Vagina (tissue), 2 donors: ENCODE results near the gene IL1RAPL1. TPM values are rescaled to one million over a fixed set of nuclear protein-coding genes. Genes with fewer than 3 reads are reported as not detected.

ENCODE experiments used
- DNase-seq, 2 donors: peaks; one replicate each; pipeline ENCODE4 v3.0.0-alpha.2; 2017; ENCODE audit errors: extremely low spot score in 2 of 2
- H3K27ac ChIP-seq: fragments of 200-600 bp; sonication (generic); one replicate; pipeline ENCODE4 v1.5.1; 2019
- H3K27me3 ChIP-seq: fragments of 200-600 bp; sonication (generic); one replicate; pipeline ENCODE4 v1.5.1; 2019
- H3K36me3 ChIP-seq, 2 donors: fragments of 200-600 bp; sonication (generic); one replicate each; pipeline ENCODE4 v1.5.1; 2017 to 2019
- H3K4me1 ChIP-seq: fragments of 200-600 bp; sonication (generic); one replicate; pipeline ENCODE4 v1.5.1; 2019
- H3K4me3 ChIP-seq, 2 donors: fragments of 200-600 bp; sonication (generic); 1 replicate in 1 of 2; 2 replicates in 1 of 2; pipeline ENCODE4 v1.5.1; 2016 to 2019
- H3K9me3 ChIP-seq: fragments of 200-600 bp; sonication (generic); one replicate; pipeline ENCODE4 v1.5.1; 2019
- POLR2A ChIP-seq, 2 donors: fragments of 450-650 bp; IDR thresholded peaks; one replicate each; pipeline ENCODE4 v1.6.1; 2017; ENCODE audit warnings: antibody characterized with exemption in 2 of 2, mild to moderate bottlenecking in 2 of 2, moderate library complexity in 2 of 2
- POLR2AphosphoS5 ChIP-seq, 2 donors: sonication (generic); formaldehyde crosslinking; IDR thresholded peaks; one replicate each; pipeline ENCODE4 v1.9.0; 2017; ENCODE audit warnings: antibody characterized with exemption in 2 of 2, mild to moderate bottlenecking in 2 of 2, low read depth in 1 of 2; ENCODE audit not compliant: insufficient read depth in 1 of 2
- intact Hi-C: fragments of 100-400 bp; cut with DNase I; formaldehyde crosslinking; loops from one replicate; pipeline ENCODE4 v1.15.1; 2023
- total RNA-seq: library from RNA; depleted of rRNA; stranded (reverse); fragments of >200 nt; gene quantifications from one replicate; pipeline ENCODE4 v1.2.3, GENCODE V29; 2016
- TF ChIP-seq, protein P1 (sequence below), 3 experiments: fragments of 450-650 bp in 2 of 3; fragments of 200-600 bp in 1 of 3; sonication (generic) in 1 of 3; IDR thresholded peaks; one replicate each; pipeline ENCODE4 v1.5.1; 2017 to 2019; ENCODE audit warnings: antibody characterized with exemption in 3 of 3, mild to moderate bottlenecking in 2 of 3, moderate library complexity in 2 of 3

The IL1RAPL1 gene
- total RNA-seq, 1 donor from 2014 or later = not detected

GRCh38 chrX:29872831-29873230 is 1285.6 kb downstream of the IL1RAPL1 start:
- no peak overlapping the region for H3K4me3 ChIP-seq
- no peaks in the 10 kb centered on the region for H3K36me3 ChIP-seq
- intact Hi-C loops = no loop called here
- no peaks in the 10 kb centered on the region for H3K4me1 ChIP-seq
- H3K27ac ChIP-seq = no peak overlapping the region
- H3K27me3 ChIP-seq = no peaks in the 10 kb centered on the region
- DNase-seq = no peak
- TF ChIP-seq, protein P1, sequence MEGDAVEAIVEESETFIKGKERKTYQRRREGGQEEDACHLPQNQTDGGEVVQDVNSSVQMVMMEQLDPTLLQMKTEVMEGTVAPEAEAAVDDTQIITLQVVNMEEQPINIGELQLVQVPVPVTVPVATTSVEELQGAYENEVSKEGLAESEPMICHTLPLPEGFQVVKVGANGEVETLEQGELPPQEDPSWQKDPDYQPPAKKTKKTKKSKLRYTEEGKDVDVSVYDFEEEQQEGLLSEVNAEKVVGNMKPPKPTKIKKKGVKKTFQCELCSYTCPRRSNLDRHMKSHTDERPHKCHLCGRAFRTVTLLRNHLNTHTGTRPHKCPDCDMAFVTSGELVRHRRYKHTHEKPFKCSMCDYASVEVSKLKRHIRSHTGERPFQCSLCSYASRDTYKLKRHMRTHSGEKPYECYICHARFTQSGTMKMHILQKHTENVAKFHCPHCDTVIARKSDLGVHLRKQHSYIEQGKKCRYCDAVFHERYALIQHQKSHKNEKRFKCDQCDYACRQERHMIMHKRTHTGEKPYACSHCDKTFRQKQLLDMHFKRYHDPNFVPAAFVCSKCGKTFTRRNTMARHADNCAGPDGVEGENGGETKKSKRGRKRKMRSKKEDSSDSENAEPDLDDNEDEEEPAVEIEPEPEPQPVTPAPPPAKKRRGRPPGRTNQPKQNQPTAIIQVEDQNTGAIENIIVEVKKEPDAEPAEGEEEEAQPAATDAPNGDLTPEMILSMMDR (IDR thresholded peaks at IDR 0.05) = no peak
- no peak for TF ChIP-seq POLR2AphosphoS5 (IDR thresholded peaks at IDR 0.05; ENCODE audit: insufficient read depth in 1 of 2, low read depth in 1 of 2)
- TF ChIP-seq POLR2A (IDR thresholded peaks at IDR 0.05) = no peak
- no peaks in the 10 kb centered on the region for H3K9me3 ChIP-seq

DNA sequence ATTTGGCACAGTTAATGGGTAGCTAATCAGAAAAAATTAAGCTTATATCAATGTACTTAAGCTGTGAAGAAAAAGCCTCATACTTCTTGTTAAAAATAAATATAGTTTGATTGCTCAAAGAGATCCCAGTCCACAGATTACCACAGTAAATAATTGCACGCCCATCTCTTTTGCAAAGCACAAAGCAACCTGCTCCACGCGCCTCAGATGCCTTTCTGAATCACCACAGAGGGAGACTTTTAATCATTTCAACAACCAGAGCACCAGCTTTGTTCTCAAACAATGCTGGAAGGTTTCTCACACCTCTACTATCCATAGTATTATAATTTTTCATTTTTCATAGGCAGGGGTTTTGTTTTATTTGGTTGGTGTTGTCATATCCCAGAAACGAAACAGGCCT is 1289.5 kb downstream of the IL1RAPL1 start:
- no peak for TF ChIP-seq POLR2AphosphoS5 (IDR thresholded peaks at IDR 0.05; ENCODE audit: insufficient read depth in 1 of 2, low read depth in 1 of 2)
- TF ChIP-seq, protein P1 (IDR thresholded peaks at IDR 0.05) = no peak
- TF ChIP-seq POLR2A (IDR thresholded peaks at IDR 0.05) = no peak
- Histone ChIP-seq H3K4me1 (no peaks in the 10 kb centered on the region), H3K27ac (no peak overlapping the region), H3K9me3 (no peaks in the 10 kb centered on the region), H3K27me3 (no peaks in the 10 kb centered on the region), H3K4me3 (no peak overlapping the region), H3K36me3 (no peaks in the 10 kb centered on the region)
- intact Hi-C loops = no loop called here
- DNase-seq = no peak

- no peaks in the 10 kb centered on the region for H3K4me1 ChIP-seq
- H3K36me3 ChIP-seq = no peaks in the 10 kb centered on the region
- H3K27ac ChIP-seq = no peak overlapping the region
- DNase-seq = no peak
- no peaks in the 10 kb centered on the region for H3K9me3 ChIP-seq
- no peaks in the 10 kb centered on the region for H3K27me3 ChIP-seq
- TF ChIP-seq, protein P1 (IDR thresholded peaks at IDR 0.05) = no peak
- TF ChIP-seq POLR2AphosphoS5 (IDR thresholded peaks at IDR 0.05; ENCODE audit: insufficient read depth in 1 of 2, low read depth in 1 of 2) (no peak), POLR2A (IDR thresholded peaks at IDR 0.05) (no peak)
- intact Hi-C loops = no loop called here
- no peak overlapping the region for H3K4me3 ChIP-seq
Observed at GRCh38 chrX:29880977-29881376, 1293.7 kb downstream of the IL1RAPL1 start.

DNA sequence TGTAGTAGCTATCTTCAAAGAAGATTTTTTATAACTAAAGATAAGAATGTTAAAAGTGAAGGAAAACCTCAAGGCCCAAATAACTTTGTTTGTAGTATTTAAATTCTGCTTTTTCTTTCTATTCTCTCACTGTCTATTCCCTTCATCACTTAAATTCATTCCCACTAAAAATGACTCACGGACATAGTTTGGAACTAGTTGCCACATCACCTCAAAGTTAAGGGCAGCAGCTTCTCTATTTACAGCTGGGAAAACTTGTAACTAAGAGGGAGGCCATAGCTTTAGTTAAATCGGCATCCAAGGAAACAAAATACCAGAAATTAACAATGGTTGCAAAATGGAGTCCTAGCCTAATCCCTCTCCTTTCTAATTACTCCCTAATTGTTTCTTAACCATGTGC is 1302.8 kb downstream of the IL1RAPL1 start:
- no peaks in the 10 kb centered on the region for H3K27me3 ChIP-seq
- no peaks in the 10 kb centered on the region for H3K9me3 ChIP-seq
- H3K36me3 ChIP-seq = no peaks in the 10 kb centered on the region
- H3K4me3 ChIP-seq = no peak overlapping the region
- no peak overlapping the region for H3K27ac ChIP-seq
- no peak for DNase-seq
- TF ChIP-seq, protein P1 (IDR thresholded peaks at IDR 0.05) = no peak
- no peak for TF ChIP-seq POLR2AphosphoS5 (IDR thresholded peaks at IDR 0.05; ENCODE audit: insufficient read depth in 1 of 2, low read depth in 1 of 2)
- no peak for TF ChIP-seq POLR2A (IDR thresholded peaks at IDR 0.05)
- intact Hi-C loops = no loop called here
- H3K4me1 ChIP-seq = no peaks in the 10 kb centered on the region

DNA sequence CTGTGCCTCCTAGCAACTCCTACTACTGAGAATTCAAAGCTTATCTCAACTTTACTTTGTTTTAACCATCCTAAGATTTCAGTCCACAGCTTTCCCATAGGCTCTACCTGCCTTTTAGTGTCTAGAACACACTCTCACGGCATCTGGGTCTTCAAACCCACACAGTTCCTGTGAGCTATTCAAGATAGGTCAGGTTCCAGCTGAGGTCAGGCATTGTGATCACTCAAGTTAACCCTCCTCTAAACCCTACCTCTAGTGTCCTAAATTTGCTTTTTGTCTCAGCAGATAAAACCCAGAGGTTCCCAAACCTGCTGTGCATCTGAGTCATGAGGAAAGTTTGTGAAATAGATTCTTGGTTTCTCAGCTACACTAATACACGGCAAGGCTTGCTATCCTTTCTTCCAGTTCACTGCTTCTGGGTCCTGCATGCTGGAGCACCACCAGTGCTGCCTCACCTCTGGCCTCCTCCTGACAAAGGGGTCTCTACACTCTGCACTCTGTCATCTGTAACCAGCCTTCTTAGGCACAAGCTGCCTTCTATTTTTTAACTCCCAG is 1303.5 kb downstream of the IL1RAPL1 start:
- no peak for DNase-seq
- no peaks in the 10 kb centered on the region for H3K4me1 ChIP-seq
- H3K27me3 ChIP-seq = no peaks in the 10 kb centered on the region
- H3K36me3 ChIP-seq = no peaks in the 10 kb centered on the region
- H3K9me3 ChIP-seq = no peaks in the 10 kb centered on the region
- intact Hi-C loops = no loop called here
- no peak overlapping the region for H3K27ac ChIP-seq
- H3K4me3 ChIP-seq = no peak overlapping the region
- TF ChIP-seq, protein P1 (IDR thresholded peaks at IDR 0.05) = no peak
- TF ChIP-seq POLR2AphosphoS5 (IDR thresholded peaks at IDR 0.05; ENCODE audit: insufficient read depth in 1 of 2, low read depth in 1 of 2) (no peak), POLR2A (IDR thresholded peaks at IDR 0.05) (no peak)
